ENCODE results near the gene RASAL3.

DNA sequence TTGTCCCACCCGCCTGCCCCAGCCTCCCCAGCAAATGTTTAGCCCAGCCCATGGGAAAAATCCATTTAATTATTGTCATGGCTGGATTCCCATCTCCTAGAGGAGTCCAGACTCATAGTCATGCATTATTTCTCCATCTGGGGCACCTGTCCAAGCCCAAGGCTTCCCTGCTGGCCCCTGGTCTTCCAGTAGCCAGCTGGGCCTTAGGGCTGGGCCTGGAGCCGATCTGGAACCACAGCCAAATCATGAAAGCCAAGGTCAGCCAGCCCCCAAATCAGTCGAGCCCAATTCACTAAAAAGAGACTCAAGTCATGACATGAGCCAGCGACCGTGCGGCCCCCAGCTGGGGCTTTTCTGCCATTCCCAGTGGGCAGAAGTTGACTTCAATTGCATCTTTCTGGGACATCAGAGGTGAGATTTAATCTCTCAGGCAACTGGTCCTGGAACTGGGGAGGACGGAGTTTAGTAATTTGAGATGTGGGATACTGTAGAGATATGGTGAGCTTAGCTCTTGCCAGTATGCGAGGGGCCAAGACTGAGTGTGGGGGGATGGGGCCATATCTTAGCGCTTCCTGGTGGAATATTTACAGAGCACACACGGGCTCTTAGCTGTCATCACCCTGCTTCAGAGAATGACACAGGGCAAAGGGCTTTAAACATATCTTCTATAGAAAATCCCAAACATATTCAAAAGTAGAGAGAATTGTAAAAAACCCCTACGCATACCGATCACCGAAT, 24.3 kb upstream of the RASAL3 start:
- TF ChIP-seq, protein P1, sequence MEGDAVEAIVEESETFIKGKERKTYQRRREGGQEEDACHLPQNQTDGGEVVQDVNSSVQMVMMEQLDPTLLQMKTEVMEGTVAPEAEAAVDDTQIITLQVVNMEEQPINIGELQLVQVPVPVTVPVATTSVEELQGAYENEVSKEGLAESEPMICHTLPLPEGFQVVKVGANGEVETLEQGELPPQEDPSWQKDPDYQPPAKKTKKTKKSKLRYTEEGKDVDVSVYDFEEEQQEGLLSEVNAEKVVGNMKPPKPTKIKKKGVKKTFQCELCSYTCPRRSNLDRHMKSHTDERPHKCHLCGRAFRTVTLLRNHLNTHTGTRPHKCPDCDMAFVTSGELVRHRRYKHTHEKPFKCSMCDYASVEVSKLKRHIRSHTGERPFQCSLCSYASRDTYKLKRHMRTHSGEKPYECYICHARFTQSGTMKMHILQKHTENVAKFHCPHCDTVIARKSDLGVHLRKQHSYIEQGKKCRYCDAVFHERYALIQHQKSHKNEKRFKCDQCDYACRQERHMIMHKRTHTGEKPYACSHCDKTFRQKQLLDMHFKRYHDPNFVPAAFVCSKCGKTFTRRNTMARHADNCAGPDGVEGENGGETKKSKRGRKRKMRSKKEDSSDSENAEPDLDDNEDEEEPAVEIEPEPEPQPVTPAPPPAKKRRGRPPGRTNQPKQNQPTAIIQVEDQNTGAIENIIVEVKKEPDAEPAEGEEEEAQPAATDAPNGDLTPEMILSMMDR (conservative IDR thresholded peaks at IDR 0.05; ENCODE audit: low read length), result no peak
- TF ChIP-seq EZH2phosphoT487 (IDR thresholded peaks at IDR 0.05; ENCODE audit: borderline replicate concordance), result no peak
